ENCODE data around the gene STK32C. TPM values are rescaled to one million over a fixed set of nuclear protein-coding genes. Genes with fewer than 3 reads are reported as not detected.

Gene STK32C
- total RNA-seq, 1 donor from 2014 or later, result 69.2 TPM

DNA sequence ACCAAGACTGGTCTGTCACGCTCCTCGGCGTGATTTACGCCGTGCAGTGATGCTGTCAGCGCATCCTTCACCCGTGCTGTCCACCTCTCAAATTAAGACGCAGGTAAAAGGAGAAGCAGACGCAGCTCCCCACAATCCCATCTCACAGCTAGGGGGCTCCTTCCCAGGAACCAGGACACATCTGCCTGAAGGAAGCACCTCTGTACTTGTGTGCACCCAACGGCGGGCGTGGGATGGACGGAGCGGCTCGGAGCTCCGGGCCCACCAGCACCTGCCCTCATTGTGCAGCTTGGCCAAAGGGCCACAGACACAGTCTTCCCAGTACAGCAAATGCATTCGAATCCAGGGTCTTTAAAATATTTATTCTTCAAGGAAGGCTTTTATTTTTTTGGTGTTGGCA, 55.3 kb downstream of the STK32C start:
- no peak overlapping the region for H3K4me3 Mint-ChIP-seq (ENCODE audit: unreplicated experiment)
- peaks cover 8% of the 10 kb centered on the region for H3K9me3 Mint-ChIP-seq (ENCODE audit: unreplicated experiment)
- peaks cover 11% of the 10 kb centered on the region for H3K27me3 Mint-ChIP-seq (ENCODE audit: unreplicated experiment)
- no peak for DNase-seq
- no peaks in the 10 kb centered on the region for H3K36me3 Mint-ChIP-seq (ENCODE audit: unreplicated experiment)
- H3K4me1 Mint-ChIP-seq (ENCODE audit: low read depth, unreplicated experiment), result peaks cover 5% of the 10 kb centered on the region
- no peak overlapping the region for H3K27ac Mint-ChIP-seq (ENCODE audit: unreplicated experiment)
- TF ChIP-seq, protein P1, sequence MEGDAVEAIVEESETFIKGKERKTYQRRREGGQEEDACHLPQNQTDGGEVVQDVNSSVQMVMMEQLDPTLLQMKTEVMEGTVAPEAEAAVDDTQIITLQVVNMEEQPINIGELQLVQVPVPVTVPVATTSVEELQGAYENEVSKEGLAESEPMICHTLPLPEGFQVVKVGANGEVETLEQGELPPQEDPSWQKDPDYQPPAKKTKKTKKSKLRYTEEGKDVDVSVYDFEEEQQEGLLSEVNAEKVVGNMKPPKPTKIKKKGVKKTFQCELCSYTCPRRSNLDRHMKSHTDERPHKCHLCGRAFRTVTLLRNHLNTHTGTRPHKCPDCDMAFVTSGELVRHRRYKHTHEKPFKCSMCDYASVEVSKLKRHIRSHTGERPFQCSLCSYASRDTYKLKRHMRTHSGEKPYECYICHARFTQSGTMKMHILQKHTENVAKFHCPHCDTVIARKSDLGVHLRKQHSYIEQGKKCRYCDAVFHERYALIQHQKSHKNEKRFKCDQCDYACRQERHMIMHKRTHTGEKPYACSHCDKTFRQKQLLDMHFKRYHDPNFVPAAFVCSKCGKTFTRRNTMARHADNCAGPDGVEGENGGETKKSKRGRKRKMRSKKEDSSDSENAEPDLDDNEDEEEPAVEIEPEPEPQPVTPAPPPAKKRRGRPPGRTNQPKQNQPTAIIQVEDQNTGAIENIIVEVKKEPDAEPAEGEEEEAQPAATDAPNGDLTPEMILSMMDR (IDR thresholded peaks at IDR 0.05; ENCODE audit: partially characterized antibody, unreplicated experiment), result peak; percentile 20

DNA sequence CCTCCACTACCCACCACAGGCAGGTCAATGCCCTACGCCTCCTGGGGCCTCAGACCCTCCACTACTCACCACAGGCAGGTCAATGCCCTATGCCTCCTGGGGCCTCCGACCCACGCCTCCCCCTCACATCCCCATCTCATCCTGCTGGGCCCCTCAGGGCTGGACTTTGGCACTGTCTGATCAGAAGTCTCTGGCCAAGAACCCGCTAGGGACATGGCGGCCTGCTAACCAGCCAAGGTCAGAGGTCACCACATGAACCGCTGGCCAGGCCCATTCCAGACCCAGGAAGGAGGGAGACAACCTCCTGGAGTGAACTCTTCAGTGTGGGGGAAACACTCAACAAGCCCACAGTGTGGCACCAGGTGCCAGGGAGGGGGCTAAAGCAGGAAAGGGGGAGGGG, 55.8 kb downstream of the STK32C start:
- peaks cover 16% of the 10 kb centered on the region for H3K27me3 Mint-ChIP-seq (ENCODE audit: unreplicated experiment)
- no peaks in the 10 kb centered on the region for H3K36me3 Mint-ChIP-seq (ENCODE audit: unreplicated experiment)
- no peak for DNase-seq
- peaks cover 9% of the 10 kb centered on the region for H3K4me1 Mint-ChIP-seq (ENCODE audit: low read depth, unreplicated experiment)
- no peak overlapping the region for H3K27ac Mint-ChIP-seq (ENCODE audit: unreplicated experiment)
- no peak overlapping the region for H3K4me3 Mint-ChIP-seq (ENCODE audit: unreplicated experiment)
- TF ChIP-seq, protein P1 (IDR thresholded peaks at IDR 0.05; ENCODE audit: partially characterized antibody, unreplicated experiment), result no peak
- H3K9me3 Mint-ChIP-seq (ENCODE audit: unreplicated experiment), result peaks cover 13% of the 10 kb centered on the region

DNA sequence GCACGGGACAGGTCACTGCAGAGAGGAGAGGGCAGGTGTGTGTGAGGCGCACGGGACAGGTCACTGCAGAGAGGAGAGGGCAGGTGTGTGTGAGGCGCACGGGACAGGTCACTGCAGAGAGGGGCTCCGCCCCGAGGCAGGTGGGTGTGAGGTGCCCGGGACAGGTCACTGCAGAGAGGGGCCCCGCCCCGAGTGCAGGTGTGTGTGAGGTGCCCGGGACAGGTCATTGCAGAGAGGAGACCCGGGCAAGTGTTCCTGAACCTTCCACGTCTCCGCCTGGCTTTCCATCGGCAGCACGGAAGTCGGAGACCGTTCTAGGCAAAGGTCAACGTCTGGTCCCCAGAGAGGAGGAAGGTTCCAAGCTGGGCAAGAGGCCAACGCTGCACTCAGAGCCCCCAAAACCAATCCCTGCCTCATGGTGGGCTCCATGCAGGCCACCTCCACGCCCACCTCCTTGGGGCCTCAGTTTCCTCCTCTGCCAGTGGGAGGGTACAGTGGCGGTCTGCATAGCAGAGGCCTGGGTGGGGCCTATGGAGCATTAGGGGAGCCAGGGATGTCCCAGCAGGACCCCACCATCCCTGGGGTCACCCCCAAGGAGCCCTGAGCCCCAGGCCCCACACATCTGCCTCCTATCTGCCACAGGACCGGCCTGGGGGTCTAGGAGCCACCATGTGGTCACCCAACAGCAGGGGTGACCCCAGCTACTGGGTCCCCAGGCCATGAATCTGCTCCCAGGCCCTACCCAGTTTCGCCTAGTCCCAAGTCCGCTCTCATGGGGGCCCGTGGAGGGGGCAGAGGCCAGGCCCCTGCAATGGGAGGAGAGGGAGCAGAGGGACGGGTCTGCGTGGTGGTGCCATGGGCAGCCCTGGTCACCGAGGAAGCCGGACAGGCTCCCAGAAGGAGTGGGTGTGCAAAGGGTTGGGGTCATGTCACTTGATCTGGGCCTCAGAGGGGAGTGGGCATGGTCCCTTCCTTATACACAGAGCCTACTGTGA, 57.0 kb downstream of the STK32C start:
- Mint-ChIP-seq H3K27me3 (ENCODE audit: unreplicated experiment) (peaks cover 21% of the 10 kb centered on the region), H3K4me3 (ENCODE audit: unreplicated experiment) (no peak overlapping the region), H3K4me1 (ENCODE audit: low read depth, unreplicated experiment) (peaks cover 11% of the 10 kb centered on the region), H3K27ac (ENCODE audit: unreplicated experiment) (no peak overlapping the region), H3K36me3 (ENCODE audit: unreplicated experiment) (no peaks in the 10 kb centered on the region), H3K9me3 (ENCODE audit: unreplicated experiment) (peaks cover 17% of the 10 kb centered on the region)
- no peak for DNase-seq
- TF ChIP-seq, protein P1 (IDR thresholded peaks at IDR 0.05; ENCODE audit: partially characterized antibody, unreplicated experiment), result no peak

DNA sequence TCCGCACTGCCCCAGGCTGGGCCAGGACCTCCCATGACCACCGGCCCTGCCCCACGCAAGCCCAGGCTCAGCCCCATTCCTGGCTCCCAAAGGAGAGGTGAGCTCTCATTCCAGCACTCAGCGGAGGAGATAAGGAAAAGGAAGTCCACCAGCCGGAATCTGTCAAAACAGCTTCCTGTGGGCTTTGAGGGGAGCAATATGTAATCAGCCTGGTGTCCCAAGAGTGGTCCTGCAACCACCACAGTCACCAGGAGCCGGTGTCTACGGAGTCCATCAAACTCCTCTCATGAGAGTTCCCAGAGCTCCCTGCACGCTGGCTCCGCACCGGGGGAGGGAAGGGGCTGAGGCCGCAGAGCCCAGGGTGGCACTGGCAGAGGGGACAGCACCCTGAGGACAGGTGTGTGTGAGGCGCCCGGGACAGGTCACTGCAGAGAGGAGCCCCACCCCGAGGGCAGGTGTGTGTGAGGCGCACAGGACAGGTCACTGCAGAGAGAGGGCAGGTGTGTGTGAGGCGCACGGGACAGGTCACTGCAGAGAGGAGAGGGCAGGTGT, 57.9 kb downstream of the STK32C start:
- H3K36me3 Mint-ChIP-seq (ENCODE audit: unreplicated experiment), result no peaks in the 10 kb centered on the region
- peaks cover 25% of the 10 kb centered on the region for H3K27me3 Mint-ChIP-seq (ENCODE audit: unreplicated experiment)
- TF ChIP-seq, protein P1 (IDR thresholded peaks at IDR 0.05; ENCODE audit: partially characterized antibody, unreplicated experiment), result no peak
- no peak for DNase-seq
- no peak overlapping the region for H3K27ac Mint-ChIP-seq (ENCODE audit: unreplicated experiment)
- peaks cover 17% of the 10 kb centered on the region for H3K9me3 Mint-ChIP-seq (ENCODE audit: unreplicated experiment)
- H3K4me3 Mint-ChIP-seq (ENCODE audit: unreplicated experiment), result no peak overlapping the region
- peaks cover 15% of the 10 kb centered on the region for H3K4me1 Mint-ChIP-seq (ENCODE audit: low read depth, unreplicated experiment)

All from glutamatergic neuron (in vitro differentiated cells).